WI38 (cell line): ENCODE results near the gene PRPF40B.

ENCODE experiments used
- H3K4me3 ChIP-seq: 2 replicates; pipeline ENCODE4 v1.5.1; 2011; ENCODE audit warnings: low read depth, mild to moderate bottlenecking, control low read depth, low read length
- TF ChIP-seq, protein P1 (sequence below): IDR thresholded peaks from 2 replicates; pipeline ENCODE4 v1.5.1; 2012; ENCODE audit warnings: low read depth, mild to moderate bottlenecking, control low read depth, low read length

PRPF40B gene

DNA sequence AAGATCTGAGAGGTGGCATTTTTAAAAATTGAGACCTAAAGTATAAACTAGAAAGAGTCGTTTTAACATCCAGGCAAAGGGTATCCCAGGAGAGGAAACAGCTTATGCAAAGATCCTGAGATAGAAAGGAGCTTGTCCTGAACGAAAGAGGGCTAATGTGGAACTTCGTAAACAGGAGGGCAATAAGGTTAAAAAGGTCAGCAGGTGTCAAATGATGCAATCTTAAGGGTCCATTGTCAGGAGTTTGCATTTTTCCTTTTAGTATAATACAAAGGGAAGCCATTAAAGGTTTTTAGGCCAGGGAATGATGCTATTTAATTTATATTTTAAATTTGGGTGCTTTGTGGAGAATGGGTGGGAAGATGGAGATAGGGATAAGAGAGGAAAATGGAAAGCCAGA lies 69.5 kb downstream of the PRPF40B start:
- TF ChIP-seq, protein P1, sequence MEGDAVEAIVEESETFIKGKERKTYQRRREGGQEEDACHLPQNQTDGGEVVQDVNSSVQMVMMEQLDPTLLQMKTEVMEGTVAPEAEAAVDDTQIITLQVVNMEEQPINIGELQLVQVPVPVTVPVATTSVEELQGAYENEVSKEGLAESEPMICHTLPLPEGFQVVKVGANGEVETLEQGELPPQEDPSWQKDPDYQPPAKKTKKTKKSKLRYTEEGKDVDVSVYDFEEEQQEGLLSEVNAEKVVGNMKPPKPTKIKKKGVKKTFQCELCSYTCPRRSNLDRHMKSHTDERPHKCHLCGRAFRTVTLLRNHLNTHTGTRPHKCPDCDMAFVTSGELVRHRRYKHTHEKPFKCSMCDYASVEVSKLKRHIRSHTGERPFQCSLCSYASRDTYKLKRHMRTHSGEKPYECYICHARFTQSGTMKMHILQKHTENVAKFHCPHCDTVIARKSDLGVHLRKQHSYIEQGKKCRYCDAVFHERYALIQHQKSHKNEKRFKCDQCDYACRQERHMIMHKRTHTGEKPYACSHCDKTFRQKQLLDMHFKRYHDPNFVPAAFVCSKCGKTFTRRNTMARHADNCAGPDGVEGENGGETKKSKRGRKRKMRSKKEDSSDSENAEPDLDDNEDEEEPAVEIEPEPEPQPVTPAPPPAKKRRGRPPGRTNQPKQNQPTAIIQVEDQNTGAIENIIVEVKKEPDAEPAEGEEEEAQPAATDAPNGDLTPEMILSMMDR, result no peak
- no peak overlapping the region for H3K4me3 ChIP-seq

DNA sequence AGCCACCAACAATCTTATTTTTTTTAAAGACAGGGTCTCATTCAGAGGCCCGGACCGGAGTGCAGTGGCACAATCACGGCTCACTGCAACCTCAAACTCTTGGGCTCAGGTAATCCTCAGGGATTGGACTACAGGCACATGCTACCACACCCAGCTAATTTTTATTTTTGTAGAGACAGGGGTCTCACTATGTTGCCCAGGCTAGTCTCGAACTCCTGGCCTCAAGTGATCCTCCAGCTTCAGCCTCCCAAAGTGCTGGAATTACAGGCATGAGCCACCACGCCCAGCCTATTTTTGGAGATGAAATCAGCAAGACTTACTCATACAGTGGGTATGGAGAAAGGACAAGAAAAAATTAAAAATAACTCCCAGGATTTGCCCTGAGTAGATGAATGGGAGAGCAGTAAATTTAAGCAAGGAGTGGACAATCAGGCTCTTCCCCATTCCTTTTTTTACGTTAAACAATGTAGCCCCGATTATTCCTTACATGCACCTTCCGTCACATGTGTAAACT lies 70.6 kb downstream of the PRPF40B start:
- H3K4me3 ChIP-seq, result no peak overlapping the region
- TF ChIP-seq, protein P1, result no peak
